AG10803 (cell line): Measurements from ENCODE around the gene PTPRO.

Experiments used
- DNase-seq: peaks from one replicate; pipeline ENCODE4 v3.0.0; 2010; ENCODE audit warnings: low read depth
- H3K4me3 ChIP-seq: 2 replicates; pipeline ENCODE4 v1.5.1; 2011; ENCODE audit warnings: mild to moderate bottlenecking, low read length, control low read depth
- TF ChIP-seq, protein P1 (sequence below): conservative IDR thresholded peaks from 2 replicates; pipeline ENCODE4 v1.5.1; 2011; ENCODE audit warnings: mild to moderate bottlenecking, low read length, control low read depth, inconsistent platforms

PTPRO gene

DNA sequence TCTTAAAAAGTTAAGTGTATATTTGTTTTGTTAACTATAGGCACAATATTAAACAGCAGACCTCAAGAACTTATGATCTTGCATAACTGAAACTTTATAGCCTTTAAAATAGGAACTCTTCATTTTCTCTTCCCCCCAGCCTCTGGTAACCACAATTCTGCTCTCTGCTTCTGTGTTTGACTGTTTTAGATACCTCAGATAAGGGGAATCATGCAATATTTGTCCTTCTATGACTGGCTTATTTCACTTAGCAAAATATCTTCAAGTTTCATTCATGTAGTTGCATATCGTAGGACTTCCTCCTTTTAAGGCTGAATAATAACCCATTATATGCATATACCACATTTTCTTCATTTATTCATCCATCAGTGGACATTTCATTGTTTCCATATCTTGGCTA is 131.3 kb downstream of the PTPRO start:
- TF ChIP-seq, protein P1, sequence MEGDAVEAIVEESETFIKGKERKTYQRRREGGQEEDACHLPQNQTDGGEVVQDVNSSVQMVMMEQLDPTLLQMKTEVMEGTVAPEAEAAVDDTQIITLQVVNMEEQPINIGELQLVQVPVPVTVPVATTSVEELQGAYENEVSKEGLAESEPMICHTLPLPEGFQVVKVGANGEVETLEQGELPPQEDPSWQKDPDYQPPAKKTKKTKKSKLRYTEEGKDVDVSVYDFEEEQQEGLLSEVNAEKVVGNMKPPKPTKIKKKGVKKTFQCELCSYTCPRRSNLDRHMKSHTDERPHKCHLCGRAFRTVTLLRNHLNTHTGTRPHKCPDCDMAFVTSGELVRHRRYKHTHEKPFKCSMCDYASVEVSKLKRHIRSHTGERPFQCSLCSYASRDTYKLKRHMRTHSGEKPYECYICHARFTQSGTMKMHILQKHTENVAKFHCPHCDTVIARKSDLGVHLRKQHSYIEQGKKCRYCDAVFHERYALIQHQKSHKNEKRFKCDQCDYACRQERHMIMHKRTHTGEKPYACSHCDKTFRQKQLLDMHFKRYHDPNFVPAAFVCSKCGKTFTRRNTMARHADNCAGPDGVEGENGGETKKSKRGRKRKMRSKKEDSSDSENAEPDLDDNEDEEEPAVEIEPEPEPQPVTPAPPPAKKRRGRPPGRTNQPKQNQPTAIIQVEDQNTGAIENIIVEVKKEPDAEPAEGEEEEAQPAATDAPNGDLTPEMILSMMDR, result no peak
- H3K4me3 ChIP-seq, result no peak overlapping the region
- no peak for DNase-seq

- H3K4me3 ChIP-seq, result no peak overlapping the region
- no peak for DNase-seq
- TF ChIP-seq, protein P1, result no peak
Observed at GRCh38 chr12:15458008-15458407, 135.7 kb downstream of the PTPRO start.

- no peak for DNase-seq
- TF ChIP-seq, protein P1, result no peak
- no peak overlapping the region for H3K4me3 ChIP-seq
Observed at GRCh38 chr12:15468911-15469310, 146.6 kb downstream of the PTPRO start.

- no peak for DNase-seq
- TF ChIP-seq, protein P1, result no peak
- no peak overlapping the region for H3K4me3 ChIP-seq
Observed at GRCh38 chr12:15469356-15469755, 147.0 kb downstream of the PTPRO start.

DNA sequence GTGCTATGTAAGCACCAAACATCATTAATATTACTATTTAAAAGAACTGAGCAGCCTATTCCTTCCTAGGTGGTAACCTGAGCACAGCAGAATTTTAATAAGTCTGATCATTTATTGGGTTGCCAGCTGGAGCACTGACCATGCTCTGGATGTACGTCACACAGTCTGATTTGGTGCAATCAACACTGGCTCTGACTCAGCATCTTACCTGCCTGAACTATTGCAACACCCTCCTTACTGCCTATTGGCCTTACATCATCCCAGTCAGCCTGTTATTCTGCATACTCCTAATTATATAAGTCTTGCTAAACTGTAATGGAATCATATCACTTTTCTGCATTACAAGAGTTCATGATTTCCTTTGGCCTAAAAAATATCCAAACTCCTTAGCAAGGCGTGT is 149.7 kb downstream of the PTPRO start:
- H3K4me3 ChIP-seq, result no peak overlapping the region
- DNase-seq, result no peak
- TF ChIP-seq, protein P1, result no peak

DNA sequence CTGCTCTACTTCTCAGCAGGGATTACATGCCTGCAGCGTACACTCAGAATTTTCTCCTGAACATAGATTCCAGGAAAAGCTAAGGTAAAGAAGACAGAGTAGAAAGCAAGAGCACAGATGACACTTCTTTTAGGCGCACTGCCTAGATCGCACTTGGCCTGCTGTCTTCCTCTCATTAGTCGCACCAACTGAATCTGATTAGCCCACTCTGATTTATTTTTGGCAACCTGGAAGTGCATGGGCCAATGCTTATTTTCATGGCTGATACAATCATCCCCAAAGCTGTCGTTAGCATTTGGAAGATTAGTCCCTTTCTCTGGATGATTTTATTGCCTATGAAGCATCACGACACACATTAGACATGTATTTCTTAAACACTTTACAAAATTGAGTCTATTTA is 152.5 kb downstream of the PTPRO start:
- DNase-seq, result no peak
- H3K4me3 ChIP-seq, result no peak overlapping the region
- TF ChIP-seq, protein P1, result no peak

GRCh38 chr12:15477761-15478160 is 155.5 kb downstream of the PTPRO start:
- TF ChIP-seq, protein P1, result no peak
- no peak overlapping the region for H3K4me3 ChIP-seq
- DNase-seq, result no peak
